Uterus (tissue), 2 donors: ENCODE results near the gene RAB3C.

Experiments used
- POLR2A ChIP-seq, 2 donors: fragments of 450-650 bp; IDR thresholded peaks; one replicate each; pipeline ENCODE4 v1.6.1; 2016; ENCODE audit warnings: antibody characterized with exemption in 2 of 2, mild to moderate bottlenecking in 1 of 2, moderate library complexity in 1 of 2
- TF ChIP-seq, protein P1 (sequence below), 4 experiments: fragments of 200-600 bp in 2 of 4; fragments of 450-650 bp in 2 of 4; sonication (generic) in 2 of 4; IDR thresholded peaks; one replicate each; pipeline ENCODE4 v1.5.1; 2016 to 2019; ENCODE audit warnings: antibody characterized with exemption in 4 of 4, mild to moderate bottlenecking in 2 of 4, moderate library complexity in 1 of 4

- TF ChIP-seq, protein P1, sequence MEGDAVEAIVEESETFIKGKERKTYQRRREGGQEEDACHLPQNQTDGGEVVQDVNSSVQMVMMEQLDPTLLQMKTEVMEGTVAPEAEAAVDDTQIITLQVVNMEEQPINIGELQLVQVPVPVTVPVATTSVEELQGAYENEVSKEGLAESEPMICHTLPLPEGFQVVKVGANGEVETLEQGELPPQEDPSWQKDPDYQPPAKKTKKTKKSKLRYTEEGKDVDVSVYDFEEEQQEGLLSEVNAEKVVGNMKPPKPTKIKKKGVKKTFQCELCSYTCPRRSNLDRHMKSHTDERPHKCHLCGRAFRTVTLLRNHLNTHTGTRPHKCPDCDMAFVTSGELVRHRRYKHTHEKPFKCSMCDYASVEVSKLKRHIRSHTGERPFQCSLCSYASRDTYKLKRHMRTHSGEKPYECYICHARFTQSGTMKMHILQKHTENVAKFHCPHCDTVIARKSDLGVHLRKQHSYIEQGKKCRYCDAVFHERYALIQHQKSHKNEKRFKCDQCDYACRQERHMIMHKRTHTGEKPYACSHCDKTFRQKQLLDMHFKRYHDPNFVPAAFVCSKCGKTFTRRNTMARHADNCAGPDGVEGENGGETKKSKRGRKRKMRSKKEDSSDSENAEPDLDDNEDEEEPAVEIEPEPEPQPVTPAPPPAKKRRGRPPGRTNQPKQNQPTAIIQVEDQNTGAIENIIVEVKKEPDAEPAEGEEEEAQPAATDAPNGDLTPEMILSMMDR (IDR thresholded peaks at IDR 0.05), result no peak
- TF ChIP-seq POLR2A (IDR thresholded peaks at IDR 0.05), result no peak
Measured at GRCh38 chr5:58810086-58810485, 227.2 kb downstream of the RAB3C start.
